Measurements from ENCODE around the gene INTS4.
"Not testable (repeated sequence)": the region's sequence is repeated elsewhere in the genome, so short reads cannot be mapped to it uniquely, and the experiment has no call there.

DNA sequence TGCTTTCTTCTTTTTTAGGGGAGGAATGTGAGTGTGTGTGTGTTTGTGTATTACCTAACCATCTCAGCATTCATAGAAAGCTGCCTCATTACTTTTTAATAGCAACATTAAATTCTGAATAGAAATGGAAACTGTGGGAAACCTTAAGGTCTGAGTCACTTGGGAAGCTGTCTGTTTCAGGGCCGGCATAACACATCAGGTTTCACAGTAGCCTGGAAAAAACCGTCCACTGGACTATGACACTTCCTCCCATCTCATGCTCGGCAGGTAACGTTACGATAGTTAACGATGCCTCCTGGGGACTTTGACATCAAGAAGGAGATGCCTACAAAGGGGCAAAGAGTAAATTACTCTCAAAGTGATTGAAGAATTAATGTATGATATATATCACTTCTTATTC lies 83.6 kb downstream of the INTS4 start:
- not testable (repeated sequence) for TF ChIP-seq MAX (IDR thresholded peaks at IDR 0.05; ENCODE audit: low read depth); CTCF (IDR thresholded peaks at IDR 0.05); TEAD4 (IDR thresholded peaks at IDR 0.05; ENCODE audit: borderline replicate concordance, insufficient read depth)

All from SK-N-SH (cell line).